ENCODE measurements around the gene ASAP2. TPM values are rescaled to one million over a fixed set of nuclear protein-coding genes. Genes with fewer than 3 reads are reported as not detected.
A peak's percentile ranks its signal among the peaks of the same experiment; 100 is the strongest.

The ASAP2 gene
- total RNA-seq, 2 experiments from 2014 or later, result 0.16 TPM; not detected in 1

GRCh38 chr2:9232886-9233285, 26.3 kb downstream of the ASAP2 start:
- CTCF ChIA-PET, result no interaction called here
- TF ChIP-seq CTCF (IDR thresholded peaks at IDR 0.05), result no peak
- intact Hi-C loops (cut with DNase I, micrococcal nuclease), result no loop called here

GRCh38 chr2:9234680-9235146, 28.1 kb downstream of the ASAP2 start:
- Mint-ChIP-seq H3K9me3 (no peaks in the 10 kb centered on the region), H3K4me1 (ENCODE audit: low read depth) (no peaks in the 10 kb centered on the region), H3K27ac (no peak overlapping the region), H3K27me3 (peaks cover 13% of the 10 kb centered on the region), H3K36me3 (ENCODE audit: low read depth) (no peaks in the 10 kb centered on the region), H3K4me3 (no peak overlapping the region)
- Histone ChIP-seq H3K9me3 (ENCODE audit: control insufficient read depth in 1 of 2, insufficient read depth in 1 of 2, low read length in 2 of 2) (no peaks in the 10 kb centered on the region), H3K4me1 (ENCODE audit: insufficient read depth, low read length) (no peaks in the 10 kb centered on the region), H3K36me3 (ENCODE audit: insufficient read depth, low read length) (no peaks in the 10 kb centered on the region), H3K4me3 (ENCODE audit: low read length) (no peak overlapping the region), H3K27me3 (ENCODE audit: control insufficient read depth in 1 of 2, insufficient read depth in 2 of 2, low read length in 2 of 2) (peaks cover 0 to 6% of the 10 kb centered on the region in 2 experiments), H3K27ac (ENCODE audit: low read depth in 1 of 2, low read length in 2 of 2) (no peak overlapping the region)
- ChIA-PET CTCF (no interaction called here), POLR2A (no interaction called here)
- DNase-seq (peak in 1 of 14 experiments; percentile 6), ATAC-seq (ENCODE audit: poor library complexity) (no peak)
- intact Hi-C loops (cut with DNase I, micrococcal nuclease), result no loop called here
- TF ChIP-seq CTCF (IDR thresholded peaks at IDR 0.05), result no peak

More at GRCh38 chr2:9232886-9233285, 26.3 kb downstream of the ASAP2 start:
- H3K4me1 Mint-ChIP-seq (ENCODE audit: low read depth), result no peaks in the 10 kb centered on the region
- H3K4me3 Mint-ChIP-seq, result no peak overlapping the region
- H3K27me3 Mint-ChIP-seq, result peaks cover 18% of the 10 kb centered on the region
- H3K27me3 ChIP-seq (ENCODE audit: control insufficient read depth in 1 of 2, insufficient read depth in 2 of 2, low read length in 2 of 2), result peaks cover 0 to 10% of the 10 kb centered on the region in 2 experiments
- no peak overlapping the region for H3K4me3 ChIP-seq (ENCODE audit: low read length)
- no peaks in the 10 kb centered on the region for H3K36me3 ChIP-seq (ENCODE audit: insufficient read depth, low read length)
- H3K9me3 Mint-ChIP-seq, result no peaks in the 10 kb centered on the region
- H3K4me1 ChIP-seq (ENCODE audit: insufficient read depth, low read length), result no peaks in the 10 kb centered on the region
- ATAC-seq (ENCODE audit: poor library complexity), result no peak
- H3K27ac ChIP-seq (ENCODE audit: low read depth in 1 of 2, low read length in 2 of 2), result no peak overlapping the region
- H3K9me3 ChIP-seq (ENCODE audit: control insufficient read depth in 1 of 2, insufficient read depth in 1 of 2, low read length in 2 of 2), result no peaks in the 10 kb centered on the region
- no peak overlapping the region for H3K27ac Mint-ChIP-seq
- POLR2A ChIA-PET, result no interaction called here
- no peak for DNase-seq
- no peaks in the 10 kb centered on the region for H3K36me3 Mint-ChIP-seq (ENCODE audit: low read depth)

DNA sequence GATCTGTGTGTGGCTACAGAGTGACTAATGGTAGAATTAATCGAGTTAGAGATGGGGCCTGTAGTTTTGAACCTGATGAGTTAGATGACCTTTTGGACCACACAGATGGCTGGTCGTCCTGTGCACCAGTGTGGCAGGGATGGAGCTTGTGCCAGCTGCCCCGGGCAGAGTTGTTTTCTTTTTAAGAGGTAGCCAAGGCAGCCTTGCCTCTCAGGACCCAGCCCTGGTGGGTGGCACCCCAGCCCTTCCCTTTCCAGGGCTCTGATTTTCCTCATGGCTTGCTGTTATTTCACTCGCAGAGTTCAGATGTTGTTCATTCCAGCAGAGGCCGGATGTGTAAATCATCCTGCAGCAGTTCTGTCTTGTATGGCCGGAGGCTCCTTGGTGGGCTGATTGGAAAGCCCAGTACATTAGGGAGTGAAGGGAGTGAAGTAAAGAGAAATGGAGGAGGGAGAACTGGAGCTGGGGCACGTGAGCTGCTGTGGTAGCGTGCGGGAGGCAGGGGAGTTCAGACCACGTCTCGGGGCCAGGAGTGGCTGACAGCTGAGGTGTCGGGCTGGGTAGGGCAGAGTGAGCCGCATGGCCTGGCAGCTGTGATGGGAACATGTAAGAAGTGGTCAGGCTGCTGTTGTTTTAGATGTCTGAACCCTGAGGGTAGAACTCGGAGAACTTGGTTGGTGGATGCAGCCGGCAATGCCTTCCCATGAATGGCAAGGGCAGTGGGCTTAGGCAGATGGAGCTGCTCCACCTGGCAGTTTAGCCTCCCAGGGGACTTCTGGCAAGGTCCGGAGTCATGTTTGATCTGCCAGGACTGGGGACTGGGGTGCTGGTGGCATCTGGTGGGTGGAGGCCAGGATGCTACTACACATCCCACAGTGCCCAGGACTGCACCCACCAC, 28.8 kb downstream of the ASAP2 start:
- ChIA-PET CTCF (no interaction called here), POLR2A (no interaction called here)
- intact Hi-C loops (cut with DNase I, micrococcal nuclease), result no loop called here
- H3K27me3 Mint-ChIP-seq, result peaks cover 13% of the 10 kb centered on the region
- Histone ChIP-seq H3K4me3 (ENCODE audit: low read length) (no peak overlapping the region), H3K4me1 (ENCODE audit: insufficient read depth, low read length) (no peaks in the 10 kb centered on the region), H3K27me3 (ENCODE audit: control insufficient read depth in 1 of 2, insufficient read depth in 2 of 2, low read length in 2 of 2) (peaks cover 0 to 6% of the 10 kb centered on the region in 2 experiments), H3K27ac (ENCODE audit: low read depth in 1 of 2, low read length in 2 of 2) (no peak overlapping the region), H3K36me3 (ENCODE audit: insufficient read depth, low read length) (no peaks in the 10 kb centered on the region), H3K9me3 (ENCODE audit: control insufficient read depth in 1 of 2, insufficient read depth in 1 of 2, low read length in 2 of 2) (no peaks in the 10 kb centered on the region)
- no peak for TF ChIP-seq CTCF (IDR thresholded peaks at IDR 0.05)
- ATAC-seq (ENCODE audit: poor library complexity) (no peak), DNase-seq (no peak)
- H3K9me3 Mint-ChIP-seq, result no peaks in the 10 kb centered on the region
- no peak overlapping the region for H3K27ac Mint-ChIP-seq
- no peak overlapping the region for H3K4me3 Mint-ChIP-seq
- no peaks in the 10 kb centered on the region for H3K4me1 Mint-ChIP-seq (ENCODE audit: low read depth)
- H3K36me3 Mint-ChIP-seq (ENCODE audit: low read depth), result no peaks in the 10 kb centered on the region
